NCI-H1105 treated with DMSO at 0.1 percent for 48 hours (cell line): ENCODE data around the gene EI24.

Source experiments
- DNase-seq: peaks from one replicate; lab custom pipeline; 2025; lab: John Stamatoyannopoulos, UW

The EI24 gene

GRCh38 chr11:125579811-125580210 is 10.5 kb downstream of the EI24 start:
- no peak for DNase-seq

- no peak for DNase-seq
These were observed 14.2 kb downstream of the EI24 start for GRCh38 chr11:125583496-125583895.

GRCh38 chr11:125585487-125585886 is 16.2 kb downstream of the EI24 start:
- no peak for DNase-seq

GRCh38 chr11:125586623-125587022 is 17.3 kb downstream of the EI24 start:
- DNase-seq = no peak

- DNase-seq = no peak
These were observed 18.2 kb downstream of the EI24 start for GRCh38 chr11:125587480-125587879.

GRCh38 chr11:125588505-125588904 is 19.2 kb downstream of the EI24 start:
- DNase-seq = no peak

GRCh38 chr11:125591649-125592304 is 22.5 kb downstream of the EI24 start:
- peak; percentile 42 for DNase-seq

GRCh38 chr11:125592305-125593113 is 23.2 kb downstream of the EI24 start, which contains the start of gene STT3A:
STT3A (plus strand) TSS chr11:125592852; CDS start chr11:125595916, 3,064 bp downstream.
- DNase-seq = peak; percentile 100

GRCh38 chr11:125593114-125593820 is 24.0 kb downstream of the EI24 start:
- peak; percentile 57 for DNase-seq

- DNase-seq = no peak
These were observed 25.7 kb downstream of the EI24 start for GRCh38 chr11:125594958-125595357.

- DNase-seq = no peak
These were observed 31.4 kb downstream of the EI24 start for GRCh38 chr11:125600663-125601062.

- DNase-seq = no peak
These were observed 33.9 kb downstream of the EI24 start for GRCh38 chr11:125603207-125603606.

- no peak for DNase-seq
These were observed 36.1 kb downstream of the EI24 start for GRCh38 chr11:125605417-125605816.

- DNase-seq = no peak
These were observed 40.3 kb downstream of the EI24 start for GRCh38 chr11:125609545-125609944.

- no peak for DNase-seq
These were observed 49.1 kb downstream of the EI24 start for GRCh38 chr11:125618383-125618782.

- no peak for DNase-seq
These were observed 52.7 kb downstream of the EI24 start for GRCh38 chr11:125621995-125622394.

- DNase-seq = no peak
These were observed 53.8 kb downstream of the EI24 start for GRCh38 chr11:125623064-125623463.

- DNase-seq = no peak
These were observed 55.5 kb downstream of the EI24 start, which contains the start of gene CHEK1 for GRCh38 chr11:125624756-125625213. CHEK1 (plus strand) TSS chr11:125625163; CDS start chr11:125626769, 1,606 bp downstream.

- no peak for DNase-seq
These were observed 56.0 kb downstream of the EI24 start for GRCh38 chr11:125625225-125625629.

GRCh38 chr11:125625630-125626287 is 56.5 kb downstream of the EI24 start:
- DNase-seq = peak; percentile 95

GRCh38 chr11:125626288-125626950 is 57.1 kb downstream of the EI24 start:
- peak; percentile 92 for DNase-seq
